22Rv1 (cell line): ENCODE results near the gene PCBP4.

ENCODE experiments used
- H3K27ac ChIP-seq: fragments of 450-650 bp; 2 replicates; pipeline ENCODE4 v1.5.1; 2017
- ZFX ChIP-seq: fragments of 450-650 bp; IDR thresholded peaks from 2 replicates; pipeline ENCODE4 v1.6.1; 2017; ENCODE audit warnings: antibody characterized with exemption, borderline replicate concordance
- TF ChIP-seq, protein P1 (sequence below): fragments of 450-650 bp; IDR thresholded peaks from 2 replicates; pipeline ENCODE4 v1.5.1; 2017; ENCODE audit warnings: mild to moderate bottlenecking

The PCBP4 gene

DNA sequence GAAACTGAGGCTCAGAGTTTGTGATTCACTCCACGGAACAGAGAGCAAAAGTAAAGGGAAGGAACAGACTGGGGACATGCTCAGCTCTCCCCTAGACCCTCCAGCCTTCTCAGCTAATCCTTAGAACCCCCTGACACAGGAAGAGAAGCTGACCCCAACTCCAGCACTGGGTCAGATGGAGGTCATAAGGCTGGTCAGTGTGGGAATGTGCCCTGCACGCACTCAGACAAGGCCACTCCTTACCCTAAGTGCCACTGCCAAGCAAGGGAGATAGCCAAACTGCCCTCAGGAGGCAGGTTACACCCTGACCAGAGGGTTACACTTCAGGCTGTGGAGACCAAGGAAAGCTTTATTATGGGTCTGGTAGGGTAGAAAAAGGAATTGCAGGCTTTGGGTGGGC lies 27.3 kb upstream of the PCBP4 start:
- TF ChIP-seq, protein P1, sequence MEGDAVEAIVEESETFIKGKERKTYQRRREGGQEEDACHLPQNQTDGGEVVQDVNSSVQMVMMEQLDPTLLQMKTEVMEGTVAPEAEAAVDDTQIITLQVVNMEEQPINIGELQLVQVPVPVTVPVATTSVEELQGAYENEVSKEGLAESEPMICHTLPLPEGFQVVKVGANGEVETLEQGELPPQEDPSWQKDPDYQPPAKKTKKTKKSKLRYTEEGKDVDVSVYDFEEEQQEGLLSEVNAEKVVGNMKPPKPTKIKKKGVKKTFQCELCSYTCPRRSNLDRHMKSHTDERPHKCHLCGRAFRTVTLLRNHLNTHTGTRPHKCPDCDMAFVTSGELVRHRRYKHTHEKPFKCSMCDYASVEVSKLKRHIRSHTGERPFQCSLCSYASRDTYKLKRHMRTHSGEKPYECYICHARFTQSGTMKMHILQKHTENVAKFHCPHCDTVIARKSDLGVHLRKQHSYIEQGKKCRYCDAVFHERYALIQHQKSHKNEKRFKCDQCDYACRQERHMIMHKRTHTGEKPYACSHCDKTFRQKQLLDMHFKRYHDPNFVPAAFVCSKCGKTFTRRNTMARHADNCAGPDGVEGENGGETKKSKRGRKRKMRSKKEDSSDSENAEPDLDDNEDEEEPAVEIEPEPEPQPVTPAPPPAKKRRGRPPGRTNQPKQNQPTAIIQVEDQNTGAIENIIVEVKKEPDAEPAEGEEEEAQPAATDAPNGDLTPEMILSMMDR: no peak
- TF ChIP-seq ZFX: no peak
- peak overlapping the region; percentile 85 for H3K27ac ChIP-seq

DNA sequence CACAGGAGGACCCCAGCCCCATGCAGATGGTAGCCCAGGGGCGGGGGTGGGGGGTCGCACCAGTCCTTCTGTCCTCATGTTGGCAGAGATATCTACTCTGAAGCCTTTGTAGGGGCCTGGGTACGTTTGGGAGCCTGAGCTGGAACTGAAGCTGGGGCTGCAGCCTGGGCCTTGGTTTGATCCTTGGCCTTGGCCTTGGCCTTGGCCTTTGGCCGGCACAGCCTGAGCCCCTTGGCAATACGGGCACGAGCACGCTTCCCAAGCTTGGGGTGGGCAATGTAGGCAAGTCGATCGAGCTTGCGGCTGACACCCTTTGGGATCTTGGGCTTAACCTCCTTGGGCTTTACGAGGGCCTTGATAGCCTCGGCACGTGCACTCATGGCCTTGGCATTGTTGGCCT lies 26.4 kb upstream of the PCBP4 start:
- peak overlapping the region; percentile 85 for H3K27ac ChIP-seq

DNA sequence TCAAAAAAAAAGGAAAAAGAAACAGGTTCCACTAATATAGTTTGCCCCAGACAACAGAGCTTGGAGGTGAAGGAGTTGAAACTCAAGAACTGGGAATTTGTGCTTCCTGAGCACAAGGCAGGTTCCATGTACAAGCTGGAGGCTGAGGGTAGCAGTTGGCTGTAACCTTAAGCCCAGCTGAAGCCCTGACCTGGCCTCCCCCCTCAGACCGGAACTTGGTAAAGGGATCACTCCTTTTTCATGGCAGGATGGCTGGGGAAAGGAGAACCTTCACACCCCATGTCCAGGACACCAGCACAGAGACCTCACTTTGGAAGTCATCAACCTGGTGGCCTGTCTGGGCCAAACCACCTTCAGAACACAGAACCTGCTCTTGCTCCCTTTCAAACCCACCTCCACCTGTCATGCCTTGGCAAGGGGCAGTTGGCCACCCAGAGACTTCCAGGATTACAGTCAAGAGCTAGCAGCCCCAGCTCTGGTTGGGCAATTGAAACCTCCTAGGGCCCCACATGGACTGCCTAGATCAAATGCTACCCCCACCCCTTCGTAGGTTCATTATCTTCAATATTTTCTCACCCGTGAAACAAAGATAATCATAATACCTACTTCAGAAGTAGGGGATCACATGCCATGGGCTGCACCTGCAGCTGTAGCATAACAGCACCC lies 24.9 kb upstream of the PCBP4 start:
- TF ChIP-seq, protein P1: no peak
- TF ChIP-seq ZFX: no peak
- H3K27ac ChIP-seq: peak overlapping the region; percentile 85

DNA sequence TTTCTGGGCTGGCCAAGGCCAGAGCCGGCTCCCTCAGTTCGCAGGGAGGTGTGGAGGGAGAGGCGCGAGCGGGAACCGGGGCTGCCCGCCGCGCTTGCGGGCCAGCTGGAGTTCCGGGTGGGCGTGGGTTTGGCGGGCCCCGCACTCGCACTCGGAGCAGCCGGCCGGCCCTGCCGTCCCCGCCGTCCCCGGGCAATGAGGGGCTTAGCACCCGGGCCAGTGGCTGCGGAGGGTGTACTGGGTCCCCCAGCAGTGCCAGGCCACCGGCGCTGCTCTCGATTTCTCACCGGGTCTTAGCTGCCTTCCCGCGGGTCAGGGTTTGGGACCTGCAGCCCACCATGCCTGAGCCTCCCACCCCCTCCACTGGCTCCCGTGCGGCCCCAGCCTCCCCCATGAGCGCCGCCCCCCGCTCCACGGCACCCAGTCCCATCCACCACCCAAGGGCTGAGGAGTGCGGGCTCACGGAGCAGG lies 23.3 kb upstream of the PCBP4 start:
- peak overlapping the region; percentile 85 for H3K27ac ChIP-seq

DNA sequence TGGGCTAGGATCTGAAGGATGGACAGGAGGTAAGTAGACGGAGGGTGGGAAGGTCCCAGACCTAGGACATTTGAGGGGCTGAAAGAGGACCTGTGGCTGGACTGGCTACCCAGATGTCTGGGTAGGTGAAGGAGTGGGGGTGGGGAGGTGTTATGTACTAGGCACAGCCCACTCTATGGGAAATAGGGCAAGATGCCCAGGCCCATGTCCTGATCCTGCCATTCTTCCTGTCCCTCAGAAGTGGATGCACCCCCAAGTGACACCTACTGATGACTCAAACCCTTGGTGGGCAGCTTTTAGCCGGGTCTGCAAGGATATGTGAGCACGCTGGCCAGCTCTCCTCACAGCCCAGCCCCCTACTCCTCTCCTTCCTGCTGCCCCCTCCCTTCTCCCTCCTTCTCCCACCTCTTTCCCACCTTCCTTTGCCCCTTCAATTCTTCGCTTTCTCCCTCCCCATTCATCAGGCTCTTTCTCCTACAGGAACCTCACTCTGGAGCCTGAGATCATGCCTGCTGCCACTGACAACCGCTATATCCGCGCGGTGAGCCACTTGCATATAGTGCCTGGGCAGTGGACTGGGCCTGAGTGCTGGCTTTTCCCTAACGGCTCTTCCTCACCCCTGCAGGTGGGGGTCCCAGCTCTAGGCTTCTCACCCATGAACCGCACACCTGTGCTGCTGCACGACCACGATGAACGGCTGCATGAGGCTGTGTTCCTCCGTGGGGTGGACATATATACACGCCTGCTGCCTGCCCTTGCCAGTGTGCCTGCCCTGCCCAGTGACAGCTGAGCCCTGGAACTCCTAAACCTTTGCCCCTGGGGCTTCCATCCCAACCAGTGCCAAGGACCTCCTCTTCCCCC lies 21.3 kb upstream of the PCBP4 start:
- peak overlapping the region; percentile 85 for H3K27ac ChIP-seq

DNA sequence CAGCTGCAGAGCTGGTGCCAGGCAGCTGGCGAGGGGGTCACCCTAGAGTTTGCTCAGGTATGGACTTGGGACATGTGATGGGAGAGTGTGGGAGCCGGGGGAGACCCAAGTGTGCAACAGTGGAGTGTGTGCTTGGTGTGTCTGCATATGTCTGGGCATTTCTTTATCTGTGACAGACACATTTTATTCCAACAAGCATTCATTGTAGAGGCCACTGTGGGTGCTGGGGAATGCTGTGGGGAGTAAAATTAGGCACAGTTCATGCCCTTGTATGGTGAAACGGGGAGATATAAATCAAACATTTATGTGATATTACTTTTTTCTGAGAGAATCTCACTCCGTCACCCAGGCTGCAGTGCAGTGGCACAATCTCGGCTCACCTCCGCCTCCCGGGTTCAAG lies 20.3 kb upstream of the PCBP4 start:
- no peak for TF ChIP-seq ZFX
- H3K27ac ChIP-seq: peak overlapping the region; percentile 99; the same call in 1 of the 2 replicates

More for the DNA sequence above, 21.3 kb upstream of the PCBP4 start:
- TF ChIP-seq, protein P1: no peak
- no peak for TF ChIP-seq ZFX

DNA sequence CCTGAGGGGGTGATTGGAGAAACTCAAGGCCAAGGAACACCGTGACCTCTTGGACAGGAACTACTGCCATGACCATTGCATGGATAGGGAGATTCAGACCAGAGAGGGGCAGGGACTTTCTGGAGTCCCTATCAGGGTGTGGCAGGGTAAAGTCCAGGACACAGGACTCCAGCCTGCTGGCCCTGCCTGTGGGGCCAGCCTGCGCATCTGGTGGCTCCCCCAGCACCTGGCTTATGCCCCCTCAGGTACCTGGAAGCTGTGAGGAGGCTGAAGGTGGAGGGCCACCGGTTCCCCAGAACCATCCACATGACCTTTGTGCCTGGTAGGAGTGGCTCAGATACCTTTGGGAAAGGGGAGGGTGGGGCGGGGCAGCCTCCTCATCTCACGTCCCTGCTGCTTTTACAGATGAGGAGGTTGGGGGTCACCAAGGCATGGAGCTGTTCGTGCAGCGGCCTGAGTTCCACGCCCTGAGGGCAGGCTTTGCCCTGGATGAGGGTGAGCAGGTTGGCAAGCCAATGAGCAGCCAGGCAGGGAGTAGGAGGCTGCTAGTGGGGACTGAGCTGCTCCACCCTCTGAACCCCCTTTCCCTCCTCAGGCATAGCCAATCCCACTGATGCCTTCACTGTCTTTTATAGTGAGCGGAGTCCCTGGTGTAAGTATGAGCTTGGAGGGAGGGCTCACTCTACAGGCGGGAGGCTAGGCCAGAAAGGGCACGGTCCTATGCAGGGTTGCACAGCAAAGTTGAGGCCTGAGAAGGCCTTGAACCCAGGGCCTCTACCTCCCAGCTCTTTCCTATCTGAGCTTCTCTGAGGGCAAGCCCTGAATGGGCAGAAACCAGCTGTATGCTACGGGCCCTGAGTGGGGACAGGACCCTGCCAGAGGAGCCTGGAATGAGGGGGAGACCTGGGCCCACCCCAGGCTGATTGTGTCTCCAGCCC lies 19.0 kb upstream of the PCBP4 start:
- TF ChIP-seq, protein P1: no peak
- no peak for TF ChIP-seq ZFX
- peak overlapping the region; percentile 99; the same call in 1 of the 2 replicates for H3K27ac ChIP-seq

DNA sequence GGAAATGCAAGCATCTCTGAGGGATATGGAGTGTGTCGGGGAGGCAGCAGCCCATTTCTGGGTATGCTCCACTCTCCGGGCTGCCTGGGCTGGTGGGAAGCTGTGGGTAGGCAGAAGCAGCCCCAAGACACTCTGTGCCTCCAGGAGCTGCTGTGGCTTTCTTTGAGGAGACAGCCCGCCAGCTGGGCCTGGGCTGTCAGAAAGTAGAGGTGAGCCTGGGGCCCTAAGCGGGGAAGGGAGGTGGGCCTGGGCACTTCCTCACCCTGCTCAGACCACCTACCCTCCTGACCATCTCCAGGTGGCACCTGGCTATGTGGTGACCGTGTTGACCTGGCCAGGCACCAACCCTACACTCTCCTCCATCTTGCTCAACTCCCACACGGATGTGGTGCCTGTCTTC lies 17.8 kb upstream of the PCBP4 start:
- H3K27ac ChIP-seq: peak overlapping the region; percentile 99
- TF ChIP-seq, protein P1: no peak
- no peak for TF ChIP-seq ZFX
